T-cell (primary cell): ENCODE results near the gene ZNF775. TPM values are rescaled to one million over a fixed set of nuclear protein-coding genes. Genes with fewer than 3 reads are reported as not detected.

Experiments used
- ATAC-seq, 4 experiments: fragments of 200-7000 bp in 3 of 4; fragments of 150-1000 bp in 1 of 4; cut with Tn5 transposase; replicated peaks in 1 of 4; 1 replicate in 3 of 4; 2 replicates in 1 of 4; pipeline ENCODE4 v1.10.0; 2021; ENCODE audit warnings: moderate library complexity in 3 of 4, mild to moderate bottlenecking in 2 of 4, moderate number of reproducible peaks in 1 of 4
- CTCF ChIA-PET, 2 donors: fragments of 300-600 bp; sonication (Branson Sonifier 250); formaldehyde crosslinking; loops; one replicate each; lab custom pipeline; 2022; ENCODE audit warnings: antibody characterized with exemption in 2 of 2; lab: Charles Lee
- POLR2A ChIA-PET, 2 donors: fragments of 300-600 bp; sonication (Branson Sonifier 250); formaldehyde crosslinking; loops; one replicate each; lab custom pipeline; 2022; ENCODE audit warnings: antibody characterized with exemption in 2 of 2; lab: Charles Lee
- DNase-seq, 35 experiments: peaks; one replicate each; pipeline versions ENCODE4 v3.0.0 to v3.0.0-alpha.2; 2013 to 2023
- H3K27ac ChIP-seq: one replicate; pipeline ENCODE4 v1.5.1; 2013; ENCODE audit warnings: low read length
- H3K27me3 ChIP-seq, 2 experiments: replicated peaks in 1 of 2; 1 replicate in 1 of 2; 2 replicates in 1 of 2; pipeline versions ENCODE4 v1.6.1 to v1.7.0; 2013; ENCODE audit warnings: low read length in 1 of 2, mixed read lengths in 1 of 2; ENCODE audit not compliant: control insufficient read depth in 2 of 2, insufficient read depth in 2 of 2; ENCODE audit errors: extremely low read depth in 1 of 2
- H3K36me3 ChIP-seq, 2 donors: 1 replicate in 1 of 2; 2 replicates in 1 of 2; pipeline versions ENCODE4 v1.6.1 to v1.7.0; 2013; ENCODE audit warnings: low read length in 1 of 2; ENCODE audit not compliant: control insufficient read depth in 2 of 2, insufficient read depth in 1 of 2; ENCODE audit errors: extremely low read depth in 1 of 2
- H3K4me1 ChIP-seq, 2 experiments: 1 replicate in 1 of 2; 2 replicates in 1 of 2; pipeline versions ENCODE4 v1.6.1 to v1.7.0; 2013; ENCODE audit warnings: low read length in 2 of 2, mixed read lengths in 1 of 2; ENCODE audit not compliant: insufficient read depth in 2 of 2, control insufficient read depth in 1 of 2; ENCODE audit errors: extremely low read depth in 1 of 2
- H3K4me3 ChIP-seq, 2 donors: 1 replicate in 1 of 2; 2 replicates in 1 of 2; pipeline versions ENCODE4 v1.5.1 to v1.7.0; 2013; ENCODE audit warnings: mild to moderate bottlenecking in 2 of 2, low read length in 1 of 2, moderate library complexity in 1 of 2; ENCODE audit not compliant: control insufficient read depth in 1 of 2; ENCODE audit errors: extremely low read depth in 1 of 2
- H3K9me3 ChIP-seq: 2 replicates; pipeline ENCODE4 v1.7.0; 2013
- H3K27ac Mint-ChIP-seq, 2 donors: one replicate each; pipeline ENCODE4 v1.8.0; 2020 to 2021; ENCODE audit warnings: mild to moderate bottlenecking in 2 of 2, mixed read lengths in 2 of 2
- H3K27me3 Mint-ChIP-seq, 2 donors: one replicate each; pipeline ENCODE4 v1.8.0; 2021 to 2022; ENCODE audit warnings: mixed read lengths in 2 of 2
- H3K36me3 Mint-ChIP-seq: one replicate; pipeline ENCODE4 v1.8.0; 2021; ENCODE audit warnings: mixed read lengths
- H3K4me1 Mint-ChIP-seq, 3 donors: one replicate each; pipeline ENCODE4 v1.8.0; 2020 to 2022; ENCODE audit warnings: mixed read lengths in 3 of 3, mild to moderate bottlenecking in 1 of 3
- H3K4me3 Mint-ChIP-seq, 3 donors: one replicate each; pipeline ENCODE4 v1.8.0; 2020 to 2022; ENCODE audit warnings: mild to moderate bottlenecking in 3 of 3, mixed read lengths in 3 of 3, moderate library complexity in 3 of 3
- H3K9me3 Mint-ChIP-seq, 3 donors: one replicate each; pipeline ENCODE4 v1.8.0; 2020 to 2022; ENCODE audit warnings: mixed read lengths in 3 of 3
- WGBS: methylation state at CpG from one replicate; pipeline ENCODE4 v1.1.5; 2013; ENCODE audit warnings: missing lambda C conversion rate; ENCODE audit not compliant: insufficient coverage; 5-methylcytosine and 5-hydroxymethylcytosine counted together
- total RNA-seq, 35 experiments: library from RNA in 6 of 35; stranded (reverse) in 6 of 35; fragments of 120-200 nt in 1 of 35; gene quantifications; one replicate each; pipeline versions ENCODE4 v1.2.1 to v1.2.4 and lab custom pipeline; 2013 to 2026

ZNF775 gene
- total RNA-seq, 5 donors from 2014 or later (not counting 1 experiment from before 2014, with no cell fraction given), result 1.9 to 8.6 (median 6.3) TPM

- WGBS, result 94% methylated on average over 4 of the region's 10 CpGs
- DNase-seq (no peak), ATAC-seq (no peak)
- H3K4me3 Mint-ChIP-seq, result no peak overlapping the region
- ChIA-PET POLR2A (no interaction called here), CTCF (no interaction called here)
- H3K27ac Mint-ChIP-seq, result no peak overlapping the region
- H3K36me3 Mint-ChIP-seq, result peaks cover 6% of the 10 kb centered on the region
- H3K4me1 ChIP-seq, result peaks cover 2 to 7% of the 10 kb centered on the region in 2 experiments
- H3K27me3 ChIP-seq, result no peaks in the 10 kb centered on the region
- H3K27ac ChIP-seq, result no peak overlapping the region
- no peak overlapping the region for H3K4me3 ChIP-seq
- peaks cover 0 to 4% of the 10 kb centered on the region in 2 donors for H3K36me3 ChIP-seq
- H3K9me3 ChIP-seq, result no peaks in the 10 kb centered on the region
- no peaks in the 10 kb centered on the region for H3K9me3 Mint-ChIP-seq
- H3K27me3 Mint-ChIP-seq, result no peaks in the 10 kb centered on the region
- H3K4me1 Mint-ChIP-seq, result peaks cover 7 to 10% (median 8%) of the 10 kb centered on the region in 3 donors
Measured at GRCh38 chr7:150417239-150417638, 38.1 kb downstream of the ZNF775 start.

- Histone ChIP-seq H3K36me3 (no peaks in the 10 kb centered on the region), H3K27ac (no peak overlapping the region), H3K27me3 (no peaks in the 10 kb centered on the region), H3K4me3 (no peak overlapping the region), H3K4me1 (peaks cover 2 to 7% of the 10 kb centered on the region in 2 experiments), H3K9me3 (no peaks in the 10 kb centered on the region)
- WGBS, result 100% methylated on average over 2 of the region's 6 CpGs
- H3K27ac Mint-ChIP-seq, result no peak overlapping the region
- no peak for ATAC-seq
- H3K4me1 Mint-ChIP-seq, result peaks cover 7 to 10% (median 8%) of the 10 kb centered on the region in 3 donors
- ChIA-PET CTCF (interaction anchor here in 1 of 2 donors (0.8 kb wide), 1 partner anchor 590 kb away, joined by 3 read pairs; no protein-coding TSS in a partner anchor), POLR2A (no interaction called here)
- DNase-seq, result no peak
- no peak overlapping the region for H3K4me3 Mint-ChIP-seq
- H3K27me3 Mint-ChIP-seq, result no peaks in the 10 kb centered on the region
- H3K36me3 Mint-ChIP-seq, result peaks cover 6% of the 10 kb centered on the region
- no peaks in the 10 kb centered on the region for H3K9me3 Mint-ChIP-seq
Measured at GRCh38 chr7:150417863-150418262, 38.7 kb downstream of the ZNF775 start.

GRCh38 chr7:150420242-150420641, 41.1 kb downstream of the ZNF775 start:
- peaks cover 7 to 10% (median 8%) of the 10 kb centered on the region in 3 donors for H3K4me1 Mint-ChIP-seq
- CTCF ChIA-PET, result interaction anchor here in 1 of 2 donors (1.0 kb wide), 1 partner anchor 62 kb away, joined by 4 read pairs; no protein-coding TSS in a partner anchor
- 78% methylated on average over 2 of the region's 2 CpGs for WGBS
- Histone ChIP-seq H3K4me1 (peaks cover 2 to 7% of the 10 kb centered on the region in 2 experiments), H3K27ac (no peak overlapping the region), H3K27me3 (no peaks in the 10 kb centered on the region), H3K9me3 (no peaks in the 10 kb centered on the region), H3K36me3 (no peaks in the 10 kb centered on the region), H3K4me3 (no peak overlapping the region)
- no peak overlapping the region for H3K27ac Mint-ChIP-seq
- POLR2A ChIA-PET, result interaction anchor here in 1 of 2 donors (0.5 to 0.6 kb wide), 2 partner anchors 43 to 67 kb away, joined by 4 read pairs; no protein-coding TSS in a partner anchor
- DNase-seq (no peak), ATAC-seq (no peak)
- no peaks in the 10 kb centered on the region for H3K27me3 Mint-ChIP-seq
- H3K36me3 Mint-ChIP-seq, result no peaks in the 10 kb centered on the region
- no peaks in the 10 kb centered on the region for H3K9me3 Mint-ChIP-seq
- no peak overlapping the region for H3K4me3 Mint-ChIP-seq

- Mint-ChIP-seq H3K9me3 (no peaks in the 10 kb centered on the region), H3K27me3 (no peaks in the 10 kb centered on the region), H3K27ac (peak overlapping the region in 1 of 2 donors; percentile 1), H3K36me3 (no peaks in the 10 kb centered on the region), H3K4me1 (peaks cover 7 to 10% (median 8%) of the 10 kb centered on the region in 3 donors), H3K4me3 (peak overlapping the region in 2 of 3 donors; percentile 6 to 54)
- H3K27me3 ChIP-seq, result no peaks in the 10 kb centered on the region
- ChIA-PET POLR2A (no interaction called here), CTCF (interaction anchor here in 1 of 2 donors (0.5 kb wide), 1 partner anchor 16 kb away, joined by 4 read pairs; a partner anchor contains a TSS)
- peak; percentile 67 to 92 (median 81) for DNase-seq
- H3K4me3 ChIP-seq, result no peak overlapping the region
- no peaks in the 10 kb centered on the region for H3K36me3 ChIP-seq
- 14% methylated on average over 22 of the region's 27 CpGs for WGBS
- H3K4me1 ChIP-seq, result peaks cover 2 to 7% of the 10 kb centered on the region in 2 experiments
- no peak overlapping the region for H3K27ac ChIP-seq
- H3K9me3 ChIP-seq, result no peaks in the 10 kb centered on the region
- peak; percentile 98 to 100 (median 100) for ATAC-seq
Measured at GRCh38 chr7:150420987-150421674, 42.0 kb downstream of the ZNF775 start.

- Histone ChIP-seq H3K36me3 (no peaks in the 10 kb centered on the region), H3K27ac (no peak overlapping the region), H3K4me1 (peaks cover 2 to 7% of the 10 kb centered on the region in 2 experiments), H3K27me3 (no peaks in the 10 kb centered on the region), H3K4me3 (no peak overlapping the region), H3K9me3 (no peaks in the 10 kb centered on the region)
- Mint-ChIP-seq H3K27ac (no peak overlapping the region), H3K4me3 (no peak overlapping the region), H3K27me3 (no peaks in the 10 kb centered on the region), H3K36me3 (no peaks in the 10 kb centered on the region), H3K9me3 (no peaks in the 10 kb centered on the region), H3K4me1 (peaks cover 7 to 10% (median 8%) of the 10 kb centered on the region in 3 donors)
- CTCF ChIA-PET, result no interaction called here
- no peak for ATAC-seq
- POLR2A ChIA-PET, result no interaction called here
- 76% methylated on average over 10 of the region's 17 CpGs for WGBS
- DNase-seq, result no peak
Measured at GRCh38 chr7:150421831-150422230, 42.7 kb downstream of the ZNF775 start.

- H3K4me3 Mint-ChIP-seq, result no peak overlapping the region
- H3K4me3 ChIP-seq, result no peak overlapping the region
- no peaks in the 10 kb centered on the region for H3K36me3 ChIP-seq
- no peak overlapping the region for H3K27ac Mint-ChIP-seq
- WGBS, result 70% methylated on average over 4 of the region's 4 CpGs
- ChIA-PET CTCF (interaction anchor here in 1 of 2 donors (0.6 to 0.7 kb wide), 2 partner anchors 94 to 337 kb away, joined by 3 to 6 read pairs; no protein-coding TSS in a partner anchor), POLR2A (interaction anchor here in 1 of 2 donors (0.7 kb wide), 1 partner anchor 342 kb away, joined by 3 read pairs; no protein-coding TSS in a partner anchor)
- H3K36me3 Mint-ChIP-seq, result no peaks in the 10 kb centered on the region
- no peak for DNase-seq
- no peak overlapping the region for H3K27ac ChIP-seq
- H3K27me3 Mint-ChIP-seq, result peaks cover 0 to 2% of the 10 kb centered on the region in 2 donors
- H3K27me3 ChIP-seq, result peaks cover 0 to 4% of the 10 kb centered on the region in 2 experiments
- H3K4me1 Mint-ChIP-seq, result peaks cover 8 to 19% (median 11%) of the 10 kb centered on the region in 3 donors
- peaks cover 2 to 7% of the 10 kb centered on the region in 2 experiments for H3K4me1 ChIP-seq
- ATAC-seq, result no peak
- H3K9me3 ChIP-seq, result no peaks in the 10 kb centered on the region
- no peaks in the 10 kb centered on the region for H3K9me3 Mint-ChIP-seq
Measured at GRCh38 chr7:150425670-150426069, 46.5 kb downstream of the ZNF775 start.
